NK-92 (cell line): ENCODE results near the gene TRAM1L1.

ENCODE experiments used
- DNase-seq: peaks from one replicate; lab custom pipeline; 2025; ENCODE audit not compliant: unreplicated experiment; lab: John Stamatoyannopoulos, UW

Gene TRAM1L1

DNA sequence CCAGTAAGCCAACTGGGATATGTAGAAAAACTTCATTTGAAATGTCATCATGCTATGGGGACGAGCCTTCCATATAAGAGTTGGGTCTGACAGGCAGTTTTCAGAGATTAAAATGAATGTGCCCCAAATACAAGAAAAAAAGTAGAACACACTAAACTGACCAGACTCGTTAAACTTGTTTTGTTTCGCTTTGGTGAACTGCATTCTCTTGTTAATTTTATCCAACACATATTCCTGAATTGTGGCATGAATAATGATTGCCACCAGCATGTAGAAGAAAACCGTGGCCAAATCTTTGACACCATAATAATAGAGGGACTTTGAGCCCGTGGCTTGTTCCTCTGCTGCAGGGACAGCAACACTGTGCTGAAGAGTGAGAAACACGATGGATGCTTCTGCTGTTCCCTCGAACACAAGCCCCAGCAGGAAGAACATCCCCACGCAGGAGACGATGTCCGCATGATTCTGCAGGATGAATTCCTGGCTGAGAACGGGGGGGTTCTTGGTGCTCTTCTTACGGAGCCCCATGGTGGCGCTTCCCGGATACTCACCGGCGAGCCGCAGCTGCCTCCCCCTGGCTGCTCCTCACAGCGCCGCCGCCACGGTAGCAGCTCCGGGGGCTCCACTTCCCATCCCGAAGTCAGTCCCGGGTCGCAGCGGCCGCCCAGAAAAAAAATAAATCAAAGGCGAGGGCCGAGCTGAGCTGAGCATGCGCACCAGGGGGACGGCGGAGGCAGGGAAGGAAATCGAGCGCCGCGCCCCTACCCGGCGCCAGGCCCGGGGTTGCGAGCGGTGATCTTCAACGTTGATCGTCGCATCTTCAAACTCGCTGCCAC lies at the start of gene TRAM1L1:
TSS of gene TRAM1L1 (minus strand) at position 711 of the 836 bp plus-strand sequence. CDS start at position 528, 183 bp downstream.
- DNase-seq = no peak

DNA sequence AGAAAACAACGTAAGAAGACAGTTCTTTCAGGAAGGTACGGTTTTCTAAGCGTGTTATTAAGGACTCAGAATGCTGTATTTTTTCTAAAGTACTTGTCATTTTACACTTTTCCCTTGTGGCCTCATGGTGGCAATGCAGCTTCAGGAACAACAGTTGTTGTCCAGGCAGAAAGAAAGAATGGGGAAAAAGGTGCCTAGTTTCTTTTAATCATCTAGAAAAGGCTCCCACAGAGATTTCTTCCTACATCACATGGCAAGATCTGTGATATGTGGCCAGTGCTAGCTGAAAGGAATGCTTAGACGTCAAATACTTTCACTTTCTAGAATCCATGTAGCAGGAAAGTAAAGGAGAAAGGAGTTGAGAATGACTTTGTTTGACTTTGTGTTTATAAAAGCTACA lies 49.0 kb upstream of the TRAM1L1 start:
- DNase-seq = no peak

DNA sequence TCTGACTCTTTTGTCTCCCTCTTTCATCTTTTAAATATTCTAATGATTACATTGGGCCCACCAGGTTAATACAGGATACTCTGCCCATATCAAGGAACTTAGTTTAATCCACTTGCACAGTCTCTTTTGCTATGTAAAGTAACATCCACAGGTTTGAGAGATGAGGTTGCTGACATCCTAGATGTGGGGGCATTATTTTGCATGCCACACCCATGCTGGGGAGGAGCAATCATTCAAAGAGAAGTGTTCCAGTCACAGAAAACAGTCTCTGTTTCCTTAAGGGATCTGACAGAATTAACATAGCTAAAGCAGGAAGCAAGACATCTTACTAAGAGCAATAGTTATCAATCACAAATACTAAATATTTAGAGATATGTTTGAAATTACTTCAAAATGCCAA lies 11.5 kb upstream of the TRAM1L1 start:
- no peak for DNase-seq

DNA sequence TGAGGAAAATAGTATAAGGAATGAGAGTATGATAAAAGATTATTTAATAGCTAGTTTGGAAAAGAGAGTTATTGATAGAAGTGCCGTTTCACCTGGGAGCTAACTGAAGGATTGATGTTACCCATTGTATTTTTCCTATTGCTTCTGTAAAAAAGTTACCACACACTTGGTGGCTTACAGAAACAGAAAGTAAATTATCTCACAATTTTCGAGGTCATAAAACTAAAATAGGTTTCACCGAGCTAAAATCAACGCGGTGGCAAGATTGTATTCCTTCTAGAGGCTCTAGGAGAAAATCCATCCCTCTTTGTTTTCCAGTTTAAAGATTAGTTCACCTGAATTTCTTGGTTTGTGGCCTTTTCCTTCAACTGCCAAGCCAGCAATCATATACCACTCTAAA lies 11.1 kb upstream of the TRAM1L1 start:
- no peak for DNase-seq

DNA sequence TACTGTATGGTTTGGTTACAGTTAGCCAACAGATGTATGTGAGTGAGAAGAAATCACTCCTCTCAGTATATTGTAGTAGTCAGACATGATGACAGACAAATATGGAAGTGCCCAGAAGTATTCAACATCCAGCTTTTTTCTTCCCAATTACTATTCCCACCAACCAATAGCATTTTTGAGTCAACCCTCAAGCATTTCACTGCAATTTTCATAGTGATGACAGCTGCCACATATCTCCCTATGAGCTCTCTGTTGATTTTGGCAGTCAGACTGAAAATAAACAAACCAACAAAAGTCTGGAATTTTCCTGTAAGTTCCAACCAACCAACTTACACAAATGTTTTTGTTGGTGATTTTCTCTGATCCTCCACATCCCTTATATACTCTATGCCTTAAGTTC lies 8.2 kb upstream of the TRAM1L1 start:
- no peak for DNase-seq

DNA sequence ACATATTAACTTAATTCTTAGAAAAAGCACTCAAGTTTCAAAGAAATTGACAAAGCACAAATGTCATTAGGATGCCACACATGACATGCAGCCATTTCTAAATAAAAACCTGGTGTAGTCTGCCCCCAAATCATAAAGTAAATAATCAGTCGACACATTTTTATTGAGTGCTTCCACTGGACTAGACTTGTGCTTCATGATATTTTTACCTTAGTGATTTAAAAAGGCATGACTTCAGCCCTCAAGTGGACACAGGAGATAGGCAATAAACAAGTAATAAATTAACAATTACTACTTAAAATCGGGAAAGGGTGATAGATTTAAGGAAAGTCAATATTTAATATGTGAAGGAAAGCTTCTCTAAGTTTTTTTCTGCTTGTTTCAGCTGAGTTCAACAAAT lies 7.6 kb downstream of the TRAM1L1 start:
- no peak for DNase-seq

DNA sequence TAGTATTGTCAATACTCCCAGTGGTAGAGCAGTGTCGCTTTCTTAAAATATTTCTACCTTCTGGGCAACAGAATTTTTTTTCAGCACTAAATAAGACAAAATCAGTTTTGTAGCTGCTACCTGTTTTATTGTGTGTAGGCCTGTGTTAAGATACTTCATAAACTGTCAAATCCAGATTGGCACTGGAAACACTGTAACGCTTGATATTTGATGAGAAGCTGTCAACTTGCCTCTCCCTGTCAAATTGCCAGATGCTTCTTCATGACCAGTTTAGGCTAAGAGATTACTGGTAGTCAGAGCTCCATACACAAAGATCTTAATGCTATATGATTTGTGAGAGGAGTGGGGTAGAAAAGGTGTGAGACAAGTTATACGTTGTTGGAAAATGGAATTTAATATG lies 17.3 kb downstream of the TRAM1L1 start:
- no peak for DNase-seq

DNA sequence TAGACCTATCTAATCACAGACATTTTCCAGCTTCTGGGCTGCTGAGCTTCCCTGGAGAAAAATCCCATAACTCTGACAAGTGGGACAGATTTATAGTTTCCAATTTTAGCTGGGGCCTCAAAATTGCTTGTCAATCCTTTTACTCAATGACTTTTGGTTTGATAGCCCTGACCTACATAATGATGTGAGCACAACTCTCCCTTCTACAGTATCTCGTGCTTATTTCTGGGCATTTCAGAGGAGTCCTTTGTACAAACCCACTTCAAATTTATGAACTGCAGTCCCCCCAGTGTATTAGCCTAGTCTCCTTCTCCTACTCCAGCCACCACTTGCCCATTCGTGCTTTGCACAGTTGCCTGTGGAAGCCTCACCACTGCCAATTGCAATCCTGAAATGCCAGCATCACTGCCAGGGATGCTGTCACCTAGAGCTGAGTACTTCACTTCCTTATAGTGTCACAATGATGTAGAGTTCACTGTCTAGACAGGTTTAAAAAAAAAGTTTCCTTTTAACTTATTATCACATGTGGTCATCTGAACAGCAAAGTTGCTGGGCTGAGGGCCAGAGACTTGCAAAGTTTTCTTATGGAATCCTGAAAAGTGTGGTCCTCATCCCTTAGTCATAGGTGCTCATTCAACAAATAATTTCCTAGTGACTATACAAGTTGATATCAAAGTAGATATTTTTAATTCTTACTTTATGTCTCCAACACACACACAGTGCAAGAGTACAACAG lies 21.2 kb downstream of the TRAM1L1 start:
- DNase-seq = no peak

DNA sequence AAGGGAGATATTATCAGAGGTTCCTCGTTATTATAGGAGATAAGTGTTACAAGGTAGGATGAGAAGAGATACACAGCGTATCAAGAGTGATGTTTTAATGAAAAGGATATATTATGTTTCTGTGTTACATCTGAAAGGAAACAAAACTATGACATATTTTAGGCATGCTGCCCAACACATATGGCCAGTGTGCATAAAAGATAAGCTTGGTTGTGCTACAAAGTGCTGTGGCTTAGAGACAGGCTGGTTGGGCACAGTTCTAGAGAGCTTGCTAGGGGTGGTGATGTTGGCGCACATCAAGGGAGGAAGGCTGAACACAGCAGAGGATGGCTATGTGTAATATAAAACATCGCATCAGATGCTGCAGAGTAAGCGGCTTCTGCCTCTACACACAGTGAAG lies 42.4 kb downstream of the TRAM1L1 start:
- no peak for DNase-seq
